ENCODE data around the gene KHK.

Gene KHK

GRCh38 chr2:27149570-27150405 is 63.2 kb downstream of the KHK start:
- no peaks in the 10 kb centered on the region for H3K9me3 ChIP-seq (ENCODE audit: control insufficient read depth, low read length)
- no peaks in the 10 kb centered on the region for H3K36me3 ChIP-seq (ENCODE audit: control insufficient read depth, insufficient read depth, low read length)
- H3K27ac ChIP-seq (ENCODE audit: insufficient read depth, low read length, poor library complexity, severe bottlenecking) = no peak overlapping the region
- no peak overlapping the region for H3K4me3 ChIP-seq (ENCODE audit: insufficient read depth, low read depth, low read length, poor library complexity, severe bottlenecking)
- peaks cover 3% of the 10 kb centered on the region for H3K27me3 ChIP-seq (replicated peaks; ENCODE audit: control insufficient read depth, insufficient read depth, low read length, poor library complexity, severe bottlenecking)
- no peaks in the 10 kb centered on the region for H3K4me1 ChIP-seq (ENCODE audit: control insufficient read depth, insufficient read depth, low read length, poor library complexity, severe bottlenecking)
- no peak for DNase-seq
